SK-N-MC (cell line): ENCODE data around the gene CDCA4.

ENCODE experiments used
- DNase-seq: peaks from one replicate; pipeline ENCODE4 v3.0.0-alpha.2; 2011; ENCODE audit warnings: low read depth, low spot score
- H3K27ac ChIP-seq: fragments of 200-600 bp; sonication (generic); 2 replicates; pipeline ENCODE4 v1.5.1; 2016; ENCODE audit warnings: mixed run types
- H3K36me3 ChIP-seq: fragments of 200-600 bp; sonication (generic); 2 replicates; pipeline ENCODE4 v1.6.1; 2017; ENCODE audit warnings: antibody characterized with exemption, low read length, mixed read lengths; ENCODE audit not compliant: insufficient read depth
- H3K4me3 ChIP-seq: fragments of 200-600 bp; sonication (generic); 2 replicates; pipeline ENCODE4 v1.5.1; 2016
- H3K9ac ChIP-seq: fragments of 200-600 bp; sonication (generic); 2 replicates; pipeline ENCODE4 v1.8.0; 2017; ENCODE audit warnings: mixed run types, mixed read lengths; ENCODE audit not compliant: insufficient read length
- H3K9me3 ChIP-seq: fragments of 200-600 bp; sonication (generic); 2 replicates; pipeline ENCODE4 v1.6.1; 2017; ENCODE audit warnings: low read depth, mild to moderate bottlenecking, antibody characterized with exemption, low read length, moderate library complexity, mixed read lengths
- EZH2 ChIP-seq: fragments of 200-600 bp; sonication (generic); IDR thresholded peaks from one replicate; pipeline ENCODE4 v1.6.1; 2017; ENCODE audit warnings: antibody characterized with exemption
- FOXP2 ChIP-seq: optimal IDR thresholded peaks from 2 replicates; pipeline ENCODE3; 2011; ENCODE audit warnings: mild to moderate bottlenecking, moderate library complexity; ENCODE audit not compliant: insufficient read depth; ENCODE audit errors: extremely low read length, control extremely low read depth
- POLR2AphosphoS5 ChIP-seq: IDR thresholded peaks from 2 replicates; pipeline ENCODE4 v1.6.1; 2012; ENCODE audit warnings: mild to moderate bottlenecking, low read depth, low read length, borderline replicate concordance

Gene CDCA4

GRCh38 chr14:105005929-105006830, 14.7 kb downstream of the CDCA4 start:
- Histone ChIP-seq H3K4me3 (no peak overlapping the region), H3K9ac (no peak overlapping the region), H3K36me3 (peaks cover 29% of the 10 kb centered on the region), H3K27ac (no peak overlapping the region), H3K9me3 (no peaks in the 10 kb centered on the region)
- peak; percentile 28; the same call in 1 of the 2 replicates for TF ChIP-seq POLR2AphosphoS5
- no peak for TF ChIP-seq FOXP2
- TF ChIP-seq EZH2, result no peak
- DNase-seq, result no peak

GRCh38 chr14:105005329-105005928, 15.5 kb downstream of the CDCA4 start:
- Histone ChIP-seq H3K9ac (no peak overlapping the region), H3K27ac (no peak overlapping the region), H3K36me3 (peaks cover 21% of the 10 kb centered on the region), H3K9me3 (no peaks in the 10 kb centered on the region), H3K4me3 (no peak overlapping the region)
- TF ChIP-seq POLR2AphosphoS5 (no peak), EZH2 (no peak), FOXP2 (no peak)
- no peak for DNase-seq

GRCh38 chr14:104999361-104999760, 21.5 kb downstream of the CDCA4 start:
- Histone ChIP-seq H3K27ac (no peak overlapping the region), H3K4me3 (no peak overlapping the region), H3K36me3 (no peaks in the 10 kb centered on the region), H3K9ac (no peak overlapping the region), H3K9me3 (no peaks in the 10 kb centered on the region)
- no peak for TF ChIP-seq POLR2AphosphoS5
- no peak for TF ChIP-seq FOXP2
- TF ChIP-seq EZH2, result no peak
- no peak for DNase-seq

GRCh38 chr14:104998801-104999200, 22.1 kb downstream of the CDCA4 start:
- Histone ChIP-seq H3K9ac (no peak overlapping the region), H3K27ac (no peak overlapping the region), H3K36me3 (no peaks in the 10 kb centered on the region), H3K4me3 (no peak overlapping the region), H3K9me3 (no peaks in the 10 kb centered on the region)
- DNase-seq, result no peak
- TF ChIP-seq EZH2, result no peak
- no peak for TF ChIP-seq FOXP2

GRCh38 chr14:104996483-104996882, 24.4 kb downstream of the CDCA4 start:
- Histone ChIP-seq H3K4me3 (no peak overlapping the region), H3K27ac (no peak overlapping the region), H3K36me3 (no peaks in the 10 kb centered on the region; the same call in 1 of the 2 replicates), H3K9ac (no peak overlapping the region), H3K9me3 (no peaks in the 10 kb centered on the region)
- no peak for TF ChIP-seq EZH2
- no peak for TF ChIP-seq POLR2AphosphoS5
- no peak for TF ChIP-seq FOXP2
- DNase-seq, result no peak

- no peak for TF ChIP-seq EZH2
- TF ChIP-seq POLR2AphosphoS5, result no peak
- TF ChIP-seq FOXP2, result no peak
- Histone ChIP-seq H3K9me3 (no peaks in the 10 kb centered on the region), H3K27ac (no peak overlapping the region), H3K4me3 (no peak overlapping the region), H3K36me3 (no peaks in the 10 kb centered on the region; the same call in 1 of the 2 replicates), H3K9ac (no peak overlapping the region)
- no peak for DNase-seq
Observed at GRCh38 chr14:104996032-104996431, 24.9 kb downstream of the CDCA4 start.

- no peak overlapping the region for H3K27ac ChIP-seq
- H3K9me3 ChIP-seq, result no peaks in the 10 kb centered on the region
- no peaks in the 10 kb centered on the region; the same call in 1 of the 2 replicates for H3K36me3 ChIP-seq
- no peak for TF ChIP-seq EZH2
- H3K9ac ChIP-seq, result no peak overlapping the region
- DNase-seq, result no peak
- no peak overlapping the region for H3K4me3 ChIP-seq
Observed at GRCh38 chr14:104994978-104995377, 25.9 kb downstream of the CDCA4 start.

GRCh38 chr14:104993808-104994591, 26.9 kb downstream of the CDCA4 start:
- TF ChIP-seq EZH2, result no peak
- no peak for TF ChIP-seq POLR2AphosphoS5
- TF ChIP-seq FOXP2, result no peak
- Histone ChIP-seq H3K27ac (no peak overlapping the region), H3K4me3 (no peak overlapping the region), H3K9ac (no peak overlapping the region), H3K9me3 (no peaks in the 10 kb centered on the region), H3K36me3 (no peaks in the 10 kb centered on the region; the same call in 1 of the 2 replicates)
- DNase-seq, result no peak
